H1 (cell line): ENCODE data around the gene HOXB6. TPM values are rescaled to one million over a fixed set of nuclear protein-coding genes. Genes with fewer than 3 reads are reported as not detected.

Experiments used
- FOSL1 ChIP-seq: IDR thresholded peaks from 2 replicates; pipeline ENCODE4 v1.6.1; 2011; ENCODE audit warnings: mild to moderate bottlenecking, low read depth, low read length, moderate library complexity; ENCODE audit not compliant: insufficient read depth
- GTF2F1 ChIP-seq: IDR thresholded peaks from 2 replicates; pipeline ENCODE4 v1.6.1; 2012; ENCODE audit warnings: low read depth, low read length, improper control_type of control experiment, borderline replicate concordance
- HDAC2 ChIP-seq, 2 experiments: fragments of 300-600 bp in 1 of 2; sonication (generic) in 1 of 2; IDR thresholded peaks; 2 replicates each; pipeline ENCODE4 v1.6.1; 2011 to 2012; ENCODE audit warnings: low read depth in 2 of 2, low read length in 2 of 2, mild to moderate bottlenecking in 2 of 2, moderate library complexity in 2 of 2, borderline replicate concordance in 1 of 2, inconsistent platforms in 1 of 2
- JUND ChIP-seq: IDR thresholded peaks from 2 replicates; pipeline ENCODE4 v1.6.1; 2011; ENCODE audit warnings: mild to moderate bottlenecking, improper control_type of control experiment, low read length
- NRF1 ChIP-seq: IDR thresholded peaks from 2 replicates; pipeline ENCODE4 v1.6.1; 2011; ENCODE audit warnings: mild to moderate bottlenecking, low read depth, low read length, improper control_type of control experiment
- PHF8 ChIP-seq: fragments of 200-600 bp; sonication (generic); conservative IDR thresholded peaks from 2 replicates; pipeline ENCODE4 v1.7.1; 2012; ENCODE audit warnings: low read depth, mild to moderate bottlenecking, inconsistent platforms, low read length, moderate library complexity
- POU5F1 ChIP-seq: IDR thresholded peaks from 2 replicates; pipeline ENCODE4 v1.6.1; 2011; ENCODE audit warnings: low read depth, mild to moderate bottlenecking, low read length, moderate library complexity
- RNF2 ChIP-seq: fragments of 200-900, 300-1000 bp; sonication (generic); IDR thresholded peaks from 2 replicates; pipeline ENCODE4 v1.7.1; 2016; ENCODE audit warnings: borderline replicate concordance, low read depth, mild to moderate bottlenecking, antibody characterized with exemption, low read length; ENCODE audit not compliant: poor library complexity, severe bottlenecking; ENCODE audit errors: missing control alignments
- SIN3A ChIP-seq, 2 experiments: IDR thresholded peaks in 1 of 2; conservative IDR thresholded peaks in 1 of 2; 2 replicates each; pipeline ENCODE4 v1.6.1; 2011 to 2012; ENCODE audit warnings: low read length in 2 of 2, improper control_type of control experiment in 1 of 2, low read depth in 1 of 2, mild to moderate bottlenecking in 1 of 2
- SRF ChIP-seq: IDR thresholded peaks from 2 replicates; pipeline ENCODE4 v1.6.1; 2011; ENCODE audit warnings: mild to moderate bottlenecking, low read depth, low read length, moderate library complexity
- SUZ12 ChIP-seq: fragments of 200-600 bp; sonication (generic); IDR thresholded peaks from 2 replicates; pipeline ENCODE4 v1.6.1; 2012; ENCODE audit warnings: mild to moderate bottlenecking, inconsistent platforms, low read length, moderate library complexity, mixed read lengths
- TCF12 ChIP-seq: IDR thresholded peaks from 2 replicates; pipeline ENCODE4 v1.6.1; 2011; ENCODE audit warnings: low read depth, mild to moderate bottlenecking, low read length
- polyA plus RNA-seq, 7 experiments: library from polyadenylated mRNA; depleted of rRNA in 3 of 7; stranded (reverse) in 5 of 7; unstranded in 2 of 7; fragments of >200 nt in 5 of 7; fragments of 200-250 nt in 2 of 7; gene quantifications; 1 replicate in 5 of 7; 2 replicates in 1 of 7; 4 replicates in 1 of 7; pipeline versions ENCODE4 v1.2.1 to v1.2.3, GENCODE V29; 2011 to 2013; ENCODE audit warnings: missing spikeins in 2 of 7, mixed read lengths in 2 of 7
- total RNA-seq: library from RNA; stranded (reverse); fragmentation: NEBNext Ultra II Directional; extraction: Animal tissue kit (Norgen Biotek cat#: 25700); gene quantifications from 2 replicates; pipeline ENCODE4 v1.2.1, GENCODE V29; 2021
- TF ChIP-seq, protein P1 (sequence below): IDR thresholded peaks from 2 replicates; pipeline ENCODE4 v1.6.1; 2011; ENCODE audit warnings: low read depth, mild to moderate bottlenecking, low read length; ENCODE audit not compliant: insufficient read depth

The HOXB6 gene
- total and polyA plus RNA-seq, 2 of the 8 experiments (the other 6 are each of a cell fraction or from before 2014, with no cell fraction given) = not detected

DNA sequence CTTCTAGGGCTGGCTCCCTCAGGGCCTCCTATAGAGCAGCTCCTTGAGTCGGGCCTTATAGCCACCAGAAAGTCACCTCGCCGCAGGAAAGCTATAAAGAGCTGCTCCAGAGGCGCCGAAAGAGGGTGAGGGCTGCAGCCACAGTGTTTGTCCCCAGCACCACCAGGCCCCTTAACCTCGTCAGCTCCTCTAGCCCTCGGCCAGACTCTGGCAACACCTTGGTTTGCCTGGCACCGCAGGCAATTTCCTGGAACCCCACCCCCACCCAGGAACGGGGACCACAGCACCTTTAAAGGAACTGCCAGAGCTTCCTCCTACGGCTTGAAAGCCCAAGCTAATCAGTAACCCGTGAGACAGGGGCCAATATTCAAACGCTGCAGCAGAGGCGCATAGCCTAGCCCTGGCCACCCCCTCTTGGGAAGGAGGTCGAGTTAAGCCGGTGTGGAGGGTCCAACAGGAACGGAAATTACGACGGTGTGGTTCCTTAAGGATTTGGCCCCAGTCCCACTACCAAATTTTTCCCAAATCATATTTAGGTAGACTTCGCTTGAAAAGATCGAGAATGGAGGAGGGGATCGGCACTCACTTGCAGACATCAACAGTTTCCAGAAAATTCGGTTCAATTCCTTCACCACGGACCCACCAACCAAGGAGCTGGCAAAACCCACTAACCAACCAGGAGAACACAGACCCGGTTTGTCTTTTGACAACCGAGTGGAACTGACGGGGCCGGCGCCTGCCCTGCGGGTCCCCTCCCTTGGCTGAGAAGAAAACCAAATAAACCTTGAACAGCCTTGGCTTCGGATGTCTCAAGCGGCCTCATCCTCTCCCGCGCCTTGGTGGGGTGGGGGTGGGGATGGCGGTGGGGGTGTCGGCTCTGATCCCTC, 3.0 kb downstream of the HOXB6 start (continued):
- no peak for TF ChIP-seq SRF
- TF ChIP-seq PHF8 = no peak
- no peak for TF ChIP-seq JUND
- no peak for TF ChIP-seq TCF12
- TF ChIP-seq, protein P1, sequence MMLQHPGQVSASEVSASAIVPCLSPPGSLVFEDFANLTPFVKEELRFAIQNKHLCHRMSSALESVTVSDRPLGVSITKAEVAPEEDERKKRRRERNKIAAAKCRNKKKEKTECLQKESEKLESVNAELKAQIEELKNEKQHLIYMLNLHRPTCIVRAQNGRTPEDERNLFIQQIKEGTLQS = no peak
- TF ChIP-seq NRF1 = no peak
- no peak for TF ChIP-seq HDAC2 (IDR thresholded peaks at IDR 0.05; ENCODE audit: borderline replicate concordance in 1 of 2, low read depth in 2 of 2, low read length in 2 of 2)
- TF ChIP-seq GTF2F1 = no peak
- no peak for TF ChIP-seq SIN3A (conservative IDR thresholded peaks at IDR 0.05 in 1 of 2, IDR thresholded peaks at IDR 0.05 in 1 of 2; ENCODE audit: low read depth in 1 of 2, low read length in 2 of 2)
- TF ChIP-seq SUZ12 = peak; percentile 92
- no peak for TF ChIP-seq FOSL1
- TF ChIP-seq POU5F1 = no peak
- TF ChIP-seq RNF2 = peak; percentile 90
